Endodermal cell (in vitro differentiated cells): ENCODE data around the gene TMEM18. TPM values are rescaled to one million over a fixed set of nuclear protein-coding genes. Genes with fewer than 3 reads are reported as not detected.
"Not testable (repeated sequence)": the region's sequence is repeated elsewhere in the genome, so short reads cannot be mapped to it uniquely, and the experiment has no call there.

Source experiments
- DNase-seq: peaks from one replicate; pipeline ENCODE4 v3.0.0-alpha.2; 2017
- H3K27ac ChIP-seq: 2 replicates; pipeline ENCODE4 v1.5.1; 2013; ENCODE audit warnings: mild to moderate bottlenecking, low read depth, low read length, moderate library complexity
- H3K27me3 ChIP-seq: 2 replicates; pipeline ENCODE4 v1.6.1; 2013; ENCODE audit warnings: mild to moderate bottlenecking, low read length, moderate library complexity; ENCODE audit not compliant: insufficient read depth, control insufficient read depth, poor library complexity, severe bottlenecking
- H3K36me3 ChIP-seq: 2 replicates; pipeline ENCODE4 v1.7.0; 2013; ENCODE audit warnings: mild to moderate bottlenecking, low read length, moderate library complexity; ENCODE audit not compliant: control insufficient read depth, insufficient read depth
- H3K4me1 ChIP-seq: one replicate; pipeline ENCODE4 v1.7.0; 2013; ENCODE audit warnings: low read length; ENCODE audit not compliant: control insufficient read depth, insufficient read depth
- H3K4me3 ChIP-seq: 2 replicates; pipeline ENCODE4 v1.5.1; 2013; ENCODE audit warnings: mild to moderate bottlenecking, low read length, moderate library complexity
- H3K9ac ChIP-seq: 2 replicates; pipeline ENCODE4 v1.6.1; 2013; ENCODE audit warnings: mild to moderate bottlenecking, low read length, moderate library complexity; ENCODE audit not compliant: poor library complexity, severe bottlenecking; ENCODE audit errors: extremely low read depth
- H3K9me3 ChIP-seq: 2 replicates; pipeline ENCODE4 v1.6.1; 2013; ENCODE audit warnings: mild to moderate bottlenecking, low read length, moderate library complexity; ENCODE audit not compliant: control insufficient read depth
- H3K27ac Mint-ChIP-seq: 2 replicates; pipeline ENCODE4 v1.8.0; 2020; ENCODE audit warnings: mixed read lengths
- H3K27me3 Mint-ChIP-seq: 2 replicates; pipeline ENCODE4 v1.8.0; 2021; ENCODE audit warnings: mild to moderate bottlenecking, mixed read lengths; ENCODE audit not compliant: insufficient read depth
- H3K36me3 Mint-ChIP-seq: 2 replicates; pipeline ENCODE4 v1.8.0; 2020; ENCODE audit warnings: low read depth, mixed read lengths
- H3K4me1 Mint-ChIP-seq: 2 replicates; pipeline ENCODE4 v1.8.0; 2020; ENCODE audit warnings: mixed read lengths
- H3K4me3 Mint-ChIP-seq: 2 replicates; pipeline ENCODE4 v1.8.0; 2020; ENCODE audit warnings: mild to moderate bottlenecking, moderate library complexity, mixed read lengths
- H3K9me3 Mint-ChIP-seq: 2 replicates; pipeline ENCODE4 v1.8.0; 2020; ENCODE audit warnings: mild to moderate bottlenecking, mixed read lengths
- CTCF ChIP-seq: fragments of 200-600 bp; sonication (generic); conservative IDR thresholded peaks from 2 replicates; pipeline ENCODE4 v1.5.0; 2021; ENCODE audit warnings: antibody characterized with exemption, mild to moderate bottlenecking
- WGBS, 2 experiments: methylation state at CpG; one replicate each; pipeline versions ENCODE4 v1.1.5 to v1.1.7; 2013; ENCODE audit warnings: missing lambda C conversion rate in 2 of 2, mixed read lengths in 1 of 2; ENCODE audit not compliant: insufficient coverage in 1 of 2, insufficient read length in 1 of 2; 5-methylcytosine and 5-hydroxymethylcytosine counted together
- total RNA-seq, 2 donors: library from RNA; stranded (reverse); fragmentation: NEBNext Ultra II Directional in 1 of 2; extraction: Animal tissue kit (Norgen Biotek cat#: 25700) in 1 of 2; gene quantifications; 2 replicates in 1 of 2; 3 replicates in 1 of 2; pipeline ENCODE4 v1.2.1, GENCODE V29; 2021

The TMEM18 gene
- total RNA-seq, 2 donors from 2014 or later, result 19.9 to 20.1 TPM

GRCh38 chr2:709138-709765 lies 32.0 kb upstream of the TMEM18 start:
- H3K9me3 Mint-ChIP-seq, result peaks cover 2% of the 10 kb centered on the region
- WGBS, 2 experiments, result 87 to 89% methylated on average over 21 to 23 of the region's 23 CpGs
- H3K36me3 Mint-ChIP-seq, result no peaks in the 10 kb centered on the region
- DNase-seq, result peak; percentile 58
- Histone ChIP-seq H3K9ac (no peak overlapping the region), H3K4me3 (no peak overlapping the region), H3K27ac (no peak overlapping the region), H3K9me3 (no peaks in the 10 kb centered on the region), H3K27me3 (no peaks in the 10 kb centered on the region), H3K4me1 (peaks cover 3% of the 10 kb centered on the region), H3K36me3 (no peaks in the 10 kb centered on the region)
- no peaks in the 10 kb centered on the region for H3K27me3 Mint-ChIP-seq
- no peak overlapping the region for H3K27ac Mint-ChIP-seq
- TF ChIP-seq CTCF, result peak; percentile 41
- H3K4me3 Mint-ChIP-seq, result no peak overlapping the region
- peaks cover 9% of the 10 kb centered on the region for H3K4me1 Mint-ChIP-seq

GRCh38 chr2:708667-709066 lies 31.5 kb upstream of the TMEM18 start:
- Mint-ChIP-seq H3K4me3 (no peak overlapping the region), H3K27me3 (no peaks in the 10 kb centered on the region), H3K9me3 (peaks cover 5% of the 10 kb centered on the region), H3K4me1 (peaks cover 9% of the 10 kb centered on the region), H3K36me3 (no peaks in the 10 kb centered on the region), H3K27ac (no peak overlapping the region)
- Histone ChIP-seq H3K9ac (no peak overlapping the region), H3K27ac (no peak overlapping the region), H3K9me3 (no peaks in the 10 kb centered on the region), H3K4me3 (no peak overlapping the region), H3K36me3 (no peaks in the 10 kb centered on the region), H3K4me1 (peaks cover 3% of the 10 kb centered on the region), H3K27me3 (no peaks in the 10 kb centered on the region)
- no peak for TF ChIP-seq CTCF
- WGBS, 2 experiments, result 79 to 90% methylated on average over 14 to 18 of the region's 18 CpGs
- DNase-seq, result no peak

- no peak overlapping the region for H3K4me3 Mint-ChIP-seq
- Histone ChIP-seq H3K4me3 (no peak overlapping the region), H3K36me3 (no peaks in the 10 kb centered on the region), H3K27ac (no peak overlapping the region), H3K9me3 (no peaks in the 10 kb centered on the region), H3K9ac (no peak overlapping the region), H3K27me3 (no peaks in the 10 kb centered on the region), H3K4me1 (peaks cover 3% of the 10 kb centered on the region)
- peaks cover 9% of the 10 kb centered on the region for H3K4me1 Mint-ChIP-seq
- WGBS, 2 experiments, result 91 to 100% methylated on average over 2 to 7 of the region's 7 CpGs
- peaks cover 5% of the 10 kb centered on the region for H3K9me3 Mint-ChIP-seq
- H3K27me3 Mint-ChIP-seq, result no peaks in the 10 kb centered on the region
- no peaks in the 10 kb centered on the region for H3K36me3 Mint-ChIP-seq
- TF ChIP-seq CTCF, result no peak
- no peak overlapping the region for H3K27ac Mint-ChIP-seq
- no peak for DNase-seq
These were observed 28.8 kb upstream of the TMEM18 start for GRCh38 chr2:705971-706511.

- H3K36me3 ChIP-seq, H3K27ac ChIP-seq, H3K27me3 ChIP-seq, H3K27ac Mint-ChIP-seq, H3K4me3 ChIP-seq, H3K4me3 Mint-ChIP-seq, H3K4me1 Mint-ChIP-seq, H3K4me1 ChIP-seq, H3K27me3 Mint-ChIP-seq, DNase-seq, H3K36me3 Mint-ChIP-seq, H3K9me3 Mint-ChIP-seq, H3K9me3 ChIP-seq, H3K9ac ChIP-seq: not testable (repeated sequence)
- WGBS, 2 experiments, result 85 to 94% methylated on average over 5 to 8 of the region's 8 CpGs
These were observed 25.6 kb upstream of the TMEM18 start for GRCh38 chr2:702765-703164.
